A549 (cell line): ENCODE data around the gene SLC9C1.

Experiments
- CHD2 ChIP-seq: fragments of 150-350 bp; IDR thresholded peaks from 2 replicates; pipeline ENCODE4 v1.6.1; 2014; ENCODE audit warnings: low read length; ENCODE audit not compliant: partially characterized antibody
- CTCF ChIP-seq: fragments of >200 bp; sonication (Bioruptor Twin); formaldehyde crosslinking; IDR thresholded peaks from 3 replicates; pipeline ENCODE4 v1.5.1; 2016
- EP300 ChIP-seq, 2 experiments: fragments of >200 bp; sonication (Bioruptor Twin); formaldehyde crosslinking; IDR thresholded peaks; 2 replicates in 1 of 2; 3 replicates in 1 of 2; pipeline ENCODE4 v1.6.1; 2016 to 2017

- no peak for TF ChIP-seq EP300 (IDR thresholded peaks at IDR 0.05)
- no peak for TF ChIP-seq CTCF
- no peak for TF ChIP-seq CHD2
Measured at GRCh38 chr3:112302881-112303763, 9.1 kb upstream of the SLC9C1 start.
